GM12878 (cell line): Measurements from ENCODE around the gene MIEF1. TPM values are rescaled to one million over a fixed set of nuclear protein-coding genes. Genes with fewer than 3 reads are reported as not detected.
A peak's percentile ranks its signal among the peaks of the same experiment; 100 is the strongest.

Source experiments
- ASH2L ChIP-seq: fragments of 300-600, 200-600 bp; sonication (generic); IDR thresholded peaks from 2 replicates; pipeline ENCODE4 v1.6.1; 2017; ENCODE audit warnings: low read depth, mild to moderate bottlenecking, borderline replicate concordance
- BACH1 ChIP-seq: fragments of 450-650 bp; IDR thresholded peaks from 2 replicates; pipeline ENCODE4 v1.6.1; 2017; ENCODE audit warnings: mild to moderate bottlenecking, borderline replicate concordance
- IKZF1 ChIP-seq: fragments of 450-650 bp; conservative IDR thresholded peaks from 2 replicates; pipeline ENCODE4 v1.6.1; 2017; ENCODE audit warnings: antibody characterized with exemption, mild to moderate bottlenecking
- SREBF2 ChIP-seq: IDR thresholded peaks from 2 replicates; pipeline ENCODE4 v1.6.1; 2012; ENCODE audit warnings: mild to moderate bottlenecking, low read length
- TCF7 ChIP-seq: IDR thresholded peaks from 2 replicates; pipeline ENCODE4 v1.6.1; 2014; ENCODE audit warnings: antibody characterized with exemption, borderline replicate concordance
- USF2 ChIP-seq: IDR thresholded peaks from 2 replicates; pipeline ENCODE4 v1.6.1; 2011; ENCODE audit warnings: low read depth, low read length, improper control_type of control experiment, borderline replicate concordance
- ZNF217 ChIP-seq: fragments of 450-650 bp; IDR thresholded peaks from 2 replicates; pipeline ENCODE4 v1.6.1; 2017; ENCODE audit warnings: antibody characterized with exemption, mild to moderate bottlenecking
- polyA plus RNA-seq, 11 experiments: library from polyadenylated mRNA; depleted of rRNA in 4 of 11; unstranded in 6 of 11; stranded (reverse) in 5 of 11; fragments of >200 nt; fragmentation: Nextera tagmentation in 4 of 11; fragmentation: Illumina TruSeq in 1 of 11; extraction: Ambion mirVana in 4 of 11; extraction: Trizol in 1 of 11; gene quantifications; 1 replicate in 1 of 11; 2 replicates in 10 of 11; pipeline versions ENCODE4 v1.2.1 to v1.2.3, GENCODE V29; 2011 to 2016; ENCODE audit warnings: inconsistent platforms in 2 of 11, missing spikeins in 2 of 11, low read depth in 1 of 11
- total RNA-seq, 4 experiments: library from RNA; depleted of rRNA in 3 of 4; stranded (reverse); fragments of >200 nt in 3 of 4; fragmentation: Illumina TruSeq in 1 of 4; extraction: Trizol in 1 of 4; gene quantifications; 2 replicates each; pipeline versions ENCODE4 v1.2.1 to v1.2.3, GENCODE V29; 2013 to 2021
- TF ChIP-seq, protein P1 (sequence below): fragments of 450-650 bp; IDR thresholded peaks from 2 replicates; pipeline ENCODE4 v1.6.1; 2016; ENCODE audit warnings: mild to moderate bottlenecking
- TF ChIP-seq, protein P2 (sequence below): IDR thresholded peaks from 2 replicates; pipeline ENCODE4 v1.6.1; 2011; ENCODE audit warnings: borderline replicate concordance, low read depth, mild to moderate bottlenecking, moderate library complexity, mixed read lengths, low read length; ENCODE audit not compliant: insufficient read depth; ENCODE audit errors: extremely low read length

The MIEF1 gene
- total and polyA plus RNA-seq, 10 of the 15 experiments (the other 5 are each of a cell fraction or from before 2014, with no cell fraction given): 12.4 to 52.3 (median 29.3) TPM

GRCh38 chr22:39520226-39521105 lies 18.4 kb downstream of the MIEF1 start, which contains the start of gene ATF4 (continued):
- no peak for TF ChIP-seq ZNF217
- TF ChIP-seq, protein P1, sequence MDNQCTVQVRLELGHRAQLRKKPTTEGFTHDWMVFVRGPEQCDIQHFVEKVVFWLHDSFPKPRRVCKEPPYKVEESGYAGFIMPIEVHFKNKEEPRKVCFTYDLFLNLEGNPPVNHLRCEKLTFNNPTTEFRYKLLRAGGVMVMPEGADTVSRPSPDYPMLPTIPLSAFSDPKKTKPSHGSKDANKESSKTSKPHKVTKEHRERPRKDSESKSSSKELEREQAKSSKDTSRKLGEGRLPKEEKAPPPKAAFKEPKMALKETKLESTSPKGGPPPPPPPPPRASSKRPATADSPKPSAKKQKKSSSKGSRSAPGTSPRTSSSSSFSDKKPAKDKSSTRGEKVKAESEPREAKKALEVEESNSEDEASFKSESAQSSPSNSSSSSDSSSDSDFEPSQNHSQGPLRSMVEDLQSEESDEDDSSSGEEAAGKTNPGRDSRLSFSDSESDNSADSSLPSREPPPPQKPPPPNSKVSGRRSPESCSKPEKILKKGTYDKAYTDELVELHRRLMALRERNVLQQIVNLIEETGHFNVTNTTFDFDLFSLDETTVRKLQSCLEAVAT: peak; percentile 94
- peak; percentile 90 for TF ChIP-seq USF2
- TF ChIP-seq, protein P2, sequence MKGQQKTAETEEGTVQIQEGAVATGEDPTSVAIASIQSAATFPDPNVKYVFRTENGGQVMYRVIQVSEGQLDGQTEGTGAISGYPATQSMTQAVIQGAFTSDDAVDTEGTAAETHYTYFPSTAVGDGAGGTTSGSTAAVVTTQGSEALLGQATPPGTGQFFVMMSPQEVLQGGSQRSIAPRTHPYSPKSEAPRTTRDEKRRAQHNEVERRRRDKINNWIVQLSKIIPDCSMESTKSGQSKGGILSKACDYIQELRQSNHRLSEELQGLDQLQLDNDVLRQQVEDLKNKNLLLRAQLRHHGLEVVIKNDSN: peak; percentile 95
- TF ChIP-seq SREBF2: 0 out of 2 replicates have a peak, but pooled peaks have one; percentile 15
- TF ChIP-seq ASH2L: peak; percentile 82; the same call in 1 of the 2 replicates
- TF ChIP-seq TCF7: no peak
- peak; percentile 93 for TF ChIP-seq BACH1
- peak; percentile 43; the same call in 1 of the 2 replicates for TF ChIP-seq IKZF1
